ENCODE results near the gene XPO4. TPM values are rescaled to one million over a fixed set of nuclear protein-coding genes. Genes with fewer than 3 reads are reported as not detected.

XPO4 gene
- total RNA-seq, 1 donor from 2014 or later: 25.5 TPM

- H3K36me3 Mint-ChIP-seq (ENCODE audit: low read depth): peaks cover 40% of the 10 kb centered on the region
- H3K4me1 Mint-ChIP-seq (ENCODE audit: low read depth): peaks cover 4% of the 10 kb centered on the region
- H3K9me3 Mint-ChIP-seq: no peaks in the 10 kb centered on the region
- no peak for DNase-seq (ENCODE audit: low spot score)
- intact Hi-C loops (cut with micrococcal nuclease): no loop called here
- H3K4me3 Mint-ChIP-seq (ENCODE audit: low read depth): no peak overlapping the region
- H3K27ac Mint-ChIP-seq: no peak overlapping the region
- no peaks in the 10 kb centered on the region for H3K27me3 Mint-ChIP-seq (ENCODE audit: low read depth)
Measured at GRCh38 chr13:20819715-20820114, 82.8 kb downstream of the XPO4 start.

- intact Hi-C loops (cut with micrococcal nuclease): no loop called here
- Mint-ChIP-seq H3K4me1 (ENCODE audit: low read depth) (peaks cover 5% of the 10 kb centered on the region), H3K4me3 (ENCODE audit: low read depth) (no peak overlapping the region), H3K27ac (no peak overlapping the region), H3K27me3 (ENCODE audit: low read depth) (no peaks in the 10 kb centered on the region), H3K36me3 (ENCODE audit: low read depth) (peaks cover 49% of the 10 kb centered on the region), H3K9me3 (no peaks in the 10 kb centered on the region)
- no peak for DNase-seq (ENCODE audit: low spot score)
Measured at GRCh38 chr13:20815464-20815863, 87.1 kb downstream of the XPO4 start.

DNA sequence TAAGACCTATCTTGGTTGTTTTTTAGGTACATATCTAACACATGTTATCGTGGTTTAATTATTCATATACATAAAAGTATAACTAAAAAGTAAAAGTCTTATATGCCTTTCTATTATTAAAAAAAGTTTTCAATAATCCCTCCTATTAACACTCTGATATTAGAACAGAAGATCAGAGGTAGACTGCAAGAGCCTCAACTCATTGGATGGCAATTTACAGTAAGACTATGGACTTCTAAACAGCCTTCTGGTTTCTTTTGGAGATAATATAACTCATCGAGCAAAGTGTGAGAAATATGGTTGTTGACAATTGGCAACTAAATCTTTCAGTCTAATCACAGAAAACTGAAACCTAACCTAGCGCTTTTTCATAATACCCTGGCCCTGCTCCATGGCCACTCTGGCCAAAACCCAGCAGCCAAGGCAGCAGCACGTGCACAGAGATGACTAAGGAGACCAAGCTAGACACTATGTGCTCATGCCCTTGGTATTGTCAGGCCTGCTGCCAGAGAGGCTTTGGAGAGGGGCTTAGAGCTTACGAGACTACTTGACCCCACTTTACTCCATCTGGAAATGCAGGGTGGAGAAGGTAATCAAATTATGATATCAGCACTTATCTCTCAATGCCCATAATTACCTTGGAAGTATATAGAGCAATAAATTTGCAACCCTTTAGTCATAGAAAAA is 88.2 kb downstream of the XPO4 start:
- Mint-ChIP-seq H3K4me3 (ENCODE audit: low read depth) (no peak overlapping the region), H3K9me3 (no peaks in the 10 kb centered on the region), H3K4me1 (ENCODE audit: low read depth) (peaks cover 5% of the 10 kb centered on the region), H3K36me3 (ENCODE audit: low read depth) (peaks cover 42% of the 10 kb centered on the region), H3K27me3 (ENCODE audit: low read depth) (no peaks in the 10 kb centered on the region), H3K27ac (no peak overlapping the region)
- intact Hi-C loops (cut with micrococcal nuclease): no loop called here
- no peak for DNase-seq (ENCODE audit: low spot score)

GRCh38 chr13:20812890-20813289 is 89.7 kb downstream of the XPO4 start:
- Mint-ChIP-seq H3K27me3 (ENCODE audit: low read depth) (no peaks in the 10 kb centered on the region), H3K36me3 (ENCODE audit: low read depth) (peaks cover 40% of the 10 kb centered on the region), H3K9me3 (no peaks in the 10 kb centered on the region), H3K27ac (no peak overlapping the region), H3K4me3 (ENCODE audit: low read depth) (no peak overlapping the region), H3K4me1 (ENCODE audit: low read depth) (peaks cover 5% of the 10 kb centered on the region)
- intact Hi-C loops (cut with micrococcal nuclease): no loop called here
- DNase-seq (ENCODE audit: low spot score): no peak

DNA sequence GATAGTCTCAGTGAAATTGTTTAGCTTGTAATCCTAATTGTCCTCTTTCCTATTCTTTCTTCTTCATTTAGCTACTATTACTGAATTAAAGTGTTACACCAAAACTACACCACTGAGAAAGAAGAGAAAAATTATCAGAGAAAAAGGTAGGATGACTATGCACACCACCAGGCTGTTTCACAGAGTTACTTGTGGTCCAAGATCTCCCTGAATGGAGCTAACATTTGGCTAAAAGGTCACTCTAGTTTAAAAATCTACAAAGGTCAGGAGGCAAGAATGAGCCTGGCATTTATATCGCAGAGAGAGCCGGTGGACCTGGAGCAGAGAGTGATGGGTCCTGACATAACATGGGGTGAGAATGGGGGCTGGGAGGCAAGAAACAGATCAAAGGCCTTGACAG is 91.7 kb downstream of the XPO4 start:
- intact Hi-C loops (cut with micrococcal nuclease): no loop called here
- Mint-ChIP-seq H3K4me1 (ENCODE audit: low read depth) (peaks cover 3% of the 10 kb centered on the region), H3K36me3 (ENCODE audit: low read depth) (peaks cover 41% of the 10 kb centered on the region), H3K4me3 (ENCODE audit: low read depth) (no peak overlapping the region), H3K9me3 (no peaks in the 10 kb centered on the region), H3K27me3 (ENCODE audit: low read depth) (no peaks in the 10 kb centered on the region), H3K27ac (no peak overlapping the region)
- no peak for DNase-seq (ENCODE audit: low spot score)

DNA sequence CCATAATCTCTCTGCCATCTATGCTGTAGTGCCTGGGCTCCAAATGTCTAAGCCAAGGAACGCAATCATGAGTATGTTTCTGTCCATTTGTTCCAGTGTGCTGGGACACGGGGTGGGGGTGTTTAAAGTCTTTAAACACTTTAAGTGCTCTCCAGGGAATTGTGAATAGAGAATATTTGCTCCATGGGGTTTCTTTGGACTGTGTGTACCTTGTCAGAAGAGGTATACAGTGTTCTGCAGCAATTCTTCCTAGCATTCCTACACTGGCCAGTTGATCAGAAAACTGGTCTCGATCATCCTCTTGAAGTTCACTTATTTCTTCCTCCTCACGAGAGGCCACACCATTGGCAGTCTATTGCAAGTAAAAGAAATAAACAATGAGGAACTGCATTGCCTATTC is 93.7 kb downstream of the XPO4 start:
- intact Hi-C loops (cut with micrococcal nuclease): no loop called here
- no peaks in the 10 kb centered on the region for H3K9me3 Mint-ChIP-seq
- H3K4me3 Mint-ChIP-seq (ENCODE audit: low read depth): no peak overlapping the region
- H3K36me3 Mint-ChIP-seq (ENCODE audit: low read depth): peaks cover 40% of the 10 kb centered on the region
- no peak for DNase-seq (ENCODE audit: low spot score)
- peaks cover 3% of the 10 kb centered on the region for H3K4me1 Mint-ChIP-seq (ENCODE audit: low read depth)
- H3K27ac Mint-ChIP-seq: no peak overlapping the region
- H3K27me3 Mint-ChIP-seq (ENCODE audit: low read depth): no peaks in the 10 kb centered on the region

DNA sequence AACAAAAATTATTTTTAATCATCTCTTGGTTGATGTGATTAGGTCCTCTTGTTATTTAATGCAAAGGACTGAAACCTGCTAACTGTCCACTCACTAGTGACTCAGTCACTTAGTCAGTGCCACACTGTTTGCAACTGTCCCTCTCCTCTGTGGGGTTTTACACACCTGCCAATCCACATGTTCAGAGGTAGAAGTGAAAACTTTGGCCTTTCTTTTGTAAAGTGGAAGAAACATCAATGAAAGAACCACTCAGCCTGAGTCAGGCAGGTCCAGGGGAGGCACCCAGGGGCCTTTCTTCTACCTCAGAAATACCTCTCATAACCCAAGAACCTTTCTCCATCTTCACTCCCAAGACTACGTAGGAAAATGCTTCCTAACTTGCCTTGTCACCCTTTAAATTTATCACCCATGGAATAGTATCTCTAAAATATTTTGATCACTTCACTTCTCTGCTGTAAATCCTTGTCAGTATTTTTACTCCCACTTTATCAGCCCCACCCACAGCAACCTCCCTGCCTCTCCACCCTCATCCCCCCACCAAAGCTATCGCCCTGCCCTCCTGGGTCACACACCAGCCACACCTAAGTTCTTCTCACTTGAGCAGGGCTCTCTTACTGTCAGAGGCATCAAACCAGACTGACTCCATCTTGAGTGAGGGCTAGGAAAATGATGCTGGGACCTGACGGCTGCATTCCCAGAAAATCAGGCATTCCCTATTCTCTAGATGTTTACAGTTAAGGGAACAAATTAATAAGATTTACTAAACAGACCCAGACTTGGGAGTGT is 99.2 kb downstream of the XPO4 start:
- Mint-ChIP-seq H3K4me1 (ENCODE audit: low read depth) (no peaks in the 10 kb centered on the region), H3K4me3 (ENCODE audit: low read depth) (no peak overlapping the region), H3K36me3 (ENCODE audit: low read depth) (peaks cover 30% of the 10 kb centered on the region), H3K27me3 (ENCODE audit: low read depth) (no peaks in the 10 kb centered on the region), H3K27ac (no peak overlapping the region), H3K9me3 (no peaks in the 10 kb centered on the region)
- no peak for DNase-seq (ENCODE audit: low spot score)
- intact Hi-C loops (cut with micrococcal nuclease): no loop called here

DNA sequence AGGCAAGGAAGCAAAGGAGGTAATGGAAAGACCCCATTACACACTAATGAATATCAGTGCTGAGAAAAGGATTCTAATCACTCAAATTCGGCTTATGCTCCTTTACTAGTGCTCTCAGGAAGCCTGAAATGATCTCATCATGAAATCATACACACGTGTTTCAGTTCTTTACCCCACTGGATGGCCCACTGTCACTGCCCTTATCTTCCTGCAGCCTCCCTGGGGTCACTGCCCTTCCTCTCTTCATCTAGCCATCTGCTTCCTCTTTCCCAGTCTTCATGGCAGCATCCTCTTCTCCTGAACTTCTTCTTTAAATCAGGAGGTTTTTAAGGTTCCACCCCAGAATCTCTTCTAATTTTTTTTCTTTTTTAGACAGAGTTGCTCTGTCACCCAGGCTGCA is 100.8 kb downstream of the XPO4 start:
- intact Hi-C loops (cut with micrococcal nuclease): no loop called here
- Mint-ChIP-seq H3K27ac (peak overlapping the region; percentile 9), H3K4me1 (ENCODE audit: low read depth) (peaks cover 8% of the 10 kb centered on the region), H3K36me3 (ENCODE audit: low read depth) (peaks cover 39% of the 10 kb centered on the region), H3K9me3 (no peaks in the 10 kb centered on the region), H3K27me3 (ENCODE audit: low read depth) (no peaks in the 10 kb centered on the region), H3K4me3 (ENCODE audit: low read depth) (no peak overlapping the region)
- no peak for DNase-seq (ENCODE audit: low spot score)

DNA sequence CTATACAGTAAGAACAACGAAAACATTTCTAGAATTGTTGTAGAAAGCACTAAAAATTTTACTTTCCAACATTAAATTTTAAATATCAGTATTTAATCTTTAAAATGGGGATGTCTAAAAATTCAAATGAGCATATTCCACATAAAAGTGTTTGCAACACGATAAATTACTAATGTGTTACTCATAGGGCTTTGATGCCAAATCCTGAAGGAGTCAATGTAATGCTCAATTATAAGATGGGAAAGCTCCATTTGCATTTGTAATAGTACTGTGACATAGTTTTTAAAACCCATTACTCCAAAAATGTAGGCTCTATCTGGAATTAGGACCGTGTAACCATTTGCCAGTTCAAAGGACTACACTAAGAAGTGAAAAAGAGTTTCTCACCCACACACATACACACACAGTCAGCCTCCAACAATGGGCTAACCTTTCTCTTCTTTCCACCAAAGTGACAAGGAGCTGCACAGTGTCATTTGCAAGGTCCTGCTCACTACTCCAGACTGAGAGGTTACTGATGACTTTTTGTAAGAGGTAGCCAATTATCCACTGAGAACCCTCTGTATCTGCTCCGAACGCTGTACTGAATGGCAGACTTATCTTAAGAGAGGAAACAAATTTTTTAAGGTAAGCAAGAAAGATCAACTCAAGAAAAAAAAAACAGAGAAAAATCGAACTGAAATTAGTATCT is 102.7 kb downstream of the XPO4 start:
- H3K9me3 Mint-ChIP-seq: no peaks in the 10 kb centered on the region
- H3K4me1 Mint-ChIP-seq (ENCODE audit: low read depth): peaks cover 8% of the 10 kb centered on the region
- H3K36me3 Mint-ChIP-seq (ENCODE audit: low read depth): peaks cover 46% of the 10 kb centered on the region
- no peaks in the 10 kb centered on the region for H3K27me3 Mint-ChIP-seq (ENCODE audit: low read depth)
- no peak overlapping the region for H3K27ac Mint-ChIP-seq
- intact Hi-C loops (cut with micrococcal nuclease): no loop called here
- no peak for DNase-seq (ENCODE audit: low spot score)
- no peak overlapping the region for H3K4me3 Mint-ChIP-seq (ENCODE audit: low read depth)

- intact Hi-C loops (cut with micrococcal nuclease): no loop called here
- Mint-ChIP-seq H3K27me3 (ENCODE audit: low read depth) (no peaks in the 10 kb centered on the region), H3K4me3 (ENCODE audit: low read depth) (no peak overlapping the region), H3K9me3 (no peaks in the 10 kb centered on the region), H3K36me3 (ENCODE audit: low read depth) (peaks cover 59% of the 10 kb centered on the region), H3K27ac (no peak overlapping the region), H3K4me1 (ENCODE audit: low read depth) (peaks cover 8% of the 10 kb centered on the region)
- no peak for DNase-seq (ENCODE audit: low spot score)
Measured at GRCh38 chr13:20798027-20798426, 104.5 kb downstream of the XPO4 start.

DNA sequence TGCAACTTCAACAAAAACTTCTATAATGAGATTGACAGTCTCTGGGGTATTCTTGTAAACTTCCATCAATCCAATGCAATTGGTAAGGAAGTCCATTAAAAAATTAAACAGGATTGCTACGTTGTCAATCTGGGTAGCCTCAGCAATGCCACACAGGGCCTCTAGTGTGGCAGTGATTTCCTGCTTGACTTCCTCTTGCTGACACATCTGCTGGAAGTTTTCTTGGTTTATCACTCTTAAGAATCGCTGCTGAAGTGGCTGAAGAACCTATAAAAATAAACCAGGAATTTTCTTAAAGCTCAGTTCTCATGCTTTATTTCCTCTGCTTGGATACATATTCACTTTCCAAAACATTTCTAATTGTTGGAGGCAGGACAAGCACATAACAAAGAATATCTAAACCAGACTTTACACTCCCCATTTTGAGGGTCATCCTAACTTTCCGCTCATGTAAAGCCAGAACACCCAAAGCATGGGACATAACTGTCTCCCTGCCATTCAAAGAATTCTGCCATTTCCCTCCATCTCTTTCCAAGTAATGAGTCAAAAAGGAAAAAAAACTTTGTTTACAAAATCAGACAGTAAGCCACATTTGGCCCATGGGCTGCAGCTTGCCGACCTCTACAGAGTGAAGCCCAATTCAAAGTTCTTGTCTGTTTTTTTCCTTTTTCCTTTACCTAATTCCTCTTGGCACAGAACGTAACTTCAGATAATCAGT is 105.6 kb downstream of the XPO4 start:
- H3K27ac Mint-ChIP-seq: no peak overlapping the region
- DNase-seq (ENCODE audit: low spot score): no peak
- H3K9me3 Mint-ChIP-seq: no peaks in the 10 kb centered on the region
- no peaks in the 10 kb centered on the region for H3K27me3 Mint-ChIP-seq (ENCODE audit: low read depth)
- peaks cover 60% of the 10 kb centered on the region for H3K36me3 Mint-ChIP-seq (ENCODE audit: low read depth)
- H3K4me1 Mint-ChIP-seq (ENCODE audit: low read depth): peaks cover 8% of the 10 kb centered on the region
- no peak overlapping the region for H3K4me3 Mint-ChIP-seq (ENCODE audit: low read depth)
- intact Hi-C loops (cut with micrococcal nuclease): no loop called here

GRCh38 chr13:20789665-20790064 is 112.9 kb downstream of the XPO4 start:
- no peaks in the 10 kb centered on the region for H3K27me3 Mint-ChIP-seq (ENCODE audit: low read depth)
- peaks cover 2% of the 10 kb centered on the region for H3K4me1 Mint-ChIP-seq (ENCODE audit: low read depth)
- H3K27ac Mint-ChIP-seq: no peak overlapping the region
- peaks cover 45% of the 10 kb centered on the region for H3K36me3 Mint-ChIP-seq (ENCODE audit: low read depth)
- DNase-seq (ENCODE audit: low spot score): no peak
- H3K4me3 Mint-ChIP-seq (ENCODE audit: low read depth): no peak overlapping the region
- no peaks in the 10 kb centered on the region for H3K9me3 Mint-ChIP-seq
- intact Hi-C loops (cut with micrococcal nuclease): no loop called here

Measured in activated T-helper 2 cell treated with anti-CD3 and anti-CD28 coated beads, Interferon-gamma antibody, Interleukin-2, Interleukin-4, amounts not matched to agents 10 μg/mL and 5 μg/mL and 100 μg/mL, durations not matched to agents 14 hours and 24 hours and 36 hours (primary cell).